ENCODE measurements around the gene SYCP2L.

Gene SYCP2L

GRCh38 chr6:11007715-11008608 lies 121.1 kb downstream of the SYCP2L start:
- DNase-seq (ENCODE audit: low read depth in 2 of 2): no peak

- no peak for DNase-seq (ENCODE audit: low read depth in 2 of 2)
These were observed 122.0 kb downstream of the SYCP2L start for GRCh38 chr6:11008821-11009220.

GRCh38 chr6:11009353-11009752 lies 122.5 kb downstream of the SYCP2L start:
- DNase-seq (ENCODE audit: low read depth in 2 of 2): no peak

GRCh38 chr6:11011787-11012234 lies 125.0 kb downstream of the SYCP2L start:
- no peak for DNase-seq (ENCODE audit: low read depth in 2 of 2)

GRCh38 chr6:11012295-11012754 lies 125.5 kb downstream of the SYCP2L start:
- no peak for DNase-seq (ENCODE audit: low read depth in 2 of 2)

GRCh38 chr6:11012976-11013720 lies 126.3 kb downstream of the SYCP2L start:
- no peak for DNase-seq (ENCODE audit: low read depth in 2 of 2)

- no peak for DNase-seq (ENCODE audit: low read depth in 2 of 2)
These were observed 126.8 kb downstream of the SYCP2L start for GRCh38 chr6:11013721-11014070.

GRCh38 chr6:11015102-11015501 lies 128.2 kb downstream of the SYCP2L start:
- no peak for DNase-seq (ENCODE audit: low read depth in 2 of 2)

- DNase-seq (ENCODE audit: low read depth in 2 of 2): no peak
These were observed 129.6 kb downstream of the SYCP2L start for GRCh38 chr6:11016452-11016851.

GRCh38 chr6:11017090-11017489 lies 130.2 kb downstream of the SYCP2L start:
- no peak for DNase-seq (ENCODE audit: low read depth in 2 of 2)

GRCh38 chr6:11018225-11018624 lies 131.4 kb downstream of the SYCP2L start:
- DNase-seq (ENCODE audit: low read depth in 2 of 2): no peak

GRCh38 chr6:11021003-11021402 lies 134.2 kb downstream of the SYCP2L start:
- DNase-seq (ENCODE audit: low read depth in 2 of 2): no peak

GRCh38 chr6:11021714-11022113 lies 134.9 kb downstream of the SYCP2L start:
- DNase-seq (ENCODE audit: low read depth in 2 of 2): no peak

- DNase-seq (ENCODE audit: low read depth in 2 of 2): no peak
These were observed 136.2 kb downstream of the SYCP2L start for GRCh38 chr6:11023032-11023431.
